Measurements from ENCODE around the gene MEGF9. TPM values are rescaled to one million over a fixed set of nuclear protein-coding genes. Genes with fewer than 3 reads are reported as not detected.
A peak's percentile ranks its signal among the peaks of the same experiment; 100 is the strongest.

The MEGF9 gene
- total RNA-seq, 1 donor from 2014 or later, result 23.4 TPM

- Mint-ChIP-seq H3K4me1 (ENCODE audit: low read depth) (peaks cover under 1% of the 10 kb centered on the region), H3K9me3 (ENCODE audit: low read depth) (no peaks in the 10 kb centered on the region), H3K27me3 (no peaks in the 10 kb centered on the region), H3K27ac (peak overlapping the region; percentile 1), H3K4me3 (ENCODE audit: low read depth) (no peak overlapping the region), H3K36me3 (ENCODE audit: insufficient read depth) (peaks cover 5% of the 10 kb centered on the region)
- TF ChIP-seq, protein P1, sequence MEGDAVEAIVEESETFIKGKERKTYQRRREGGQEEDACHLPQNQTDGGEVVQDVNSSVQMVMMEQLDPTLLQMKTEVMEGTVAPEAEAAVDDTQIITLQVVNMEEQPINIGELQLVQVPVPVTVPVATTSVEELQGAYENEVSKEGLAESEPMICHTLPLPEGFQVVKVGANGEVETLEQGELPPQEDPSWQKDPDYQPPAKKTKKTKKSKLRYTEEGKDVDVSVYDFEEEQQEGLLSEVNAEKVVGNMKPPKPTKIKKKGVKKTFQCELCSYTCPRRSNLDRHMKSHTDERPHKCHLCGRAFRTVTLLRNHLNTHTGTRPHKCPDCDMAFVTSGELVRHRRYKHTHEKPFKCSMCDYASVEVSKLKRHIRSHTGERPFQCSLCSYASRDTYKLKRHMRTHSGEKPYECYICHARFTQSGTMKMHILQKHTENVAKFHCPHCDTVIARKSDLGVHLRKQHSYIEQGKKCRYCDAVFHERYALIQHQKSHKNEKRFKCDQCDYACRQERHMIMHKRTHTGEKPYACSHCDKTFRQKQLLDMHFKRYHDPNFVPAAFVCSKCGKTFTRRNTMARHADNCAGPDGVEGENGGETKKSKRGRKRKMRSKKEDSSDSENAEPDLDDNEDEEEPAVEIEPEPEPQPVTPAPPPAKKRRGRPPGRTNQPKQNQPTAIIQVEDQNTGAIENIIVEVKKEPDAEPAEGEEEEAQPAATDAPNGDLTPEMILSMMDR (IDR thresholded peaks at IDR 0.05; ENCODE audit: unreplicated experiment), result peak; percentile 95
- peak; percentile 20 for DNase-seq (ENCODE audit: low spot score, unreplicated experiment)
Measured at GRCh38 chr9:120619751-120620655, 94.3 kb downstream of the MEGF9 start.

DNA sequence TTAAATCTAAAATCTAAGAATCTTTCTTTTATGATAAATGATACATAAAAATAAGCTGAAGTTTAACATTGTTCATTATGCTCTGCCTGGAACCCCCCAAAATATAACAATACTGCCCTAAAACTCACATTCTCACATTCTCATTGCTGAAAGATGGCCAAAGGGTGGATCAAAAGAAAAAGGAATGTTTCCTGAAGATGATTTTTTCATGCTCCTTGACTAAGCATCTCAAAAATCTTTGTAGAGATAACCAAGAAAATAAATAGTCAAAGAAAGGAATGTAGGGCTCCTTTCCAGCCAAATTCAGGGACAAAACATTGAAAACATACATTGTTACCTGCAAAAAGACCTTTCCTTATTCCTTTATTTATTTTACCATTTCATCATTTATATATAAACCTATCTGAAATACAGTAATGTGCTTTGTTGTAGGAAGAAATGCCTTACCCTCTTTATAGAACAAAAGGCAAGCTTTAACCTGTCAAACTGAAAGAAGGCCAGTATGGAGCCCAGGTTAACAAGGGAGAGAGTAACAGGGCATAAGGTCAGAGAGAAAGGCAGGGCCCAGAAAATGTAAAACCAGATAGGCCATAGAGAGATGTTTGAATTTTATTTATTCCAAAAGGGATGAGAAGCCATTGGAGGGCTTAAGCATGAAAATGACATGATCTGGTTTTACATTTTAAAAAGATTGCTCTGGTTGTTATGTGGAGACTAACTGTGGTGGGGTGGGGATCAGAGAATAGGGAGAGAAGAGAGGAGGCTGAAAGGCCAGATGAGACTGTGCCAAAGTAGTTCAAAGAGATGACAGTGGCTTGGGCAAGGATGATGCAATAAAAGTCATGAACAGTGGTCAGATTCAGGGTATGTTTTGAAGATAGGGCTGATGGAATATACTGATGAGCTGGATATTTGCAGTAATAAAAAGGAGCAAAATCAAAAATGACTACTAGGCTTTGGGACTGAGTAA, 97.0 kb downstream of the MEGF9 start:
- TF ChIP-seq, protein P1 (IDR thresholded peaks at IDR 0.05; ENCODE audit: unreplicated experiment), result no peak
- H3K27ac Mint-ChIP-seq, result no peak overlapping the region
- no peak overlapping the region for H3K4me3 Mint-ChIP-seq (ENCODE audit: low read depth)
- no peaks in the 10 kb centered on the region for H3K9me3 Mint-ChIP-seq (ENCODE audit: low read depth)
- no peaks in the 10 kb centered on the region for H3K27me3 Mint-ChIP-seq
- H3K4me1 Mint-ChIP-seq (ENCODE audit: low read depth), result no peaks in the 10 kb centered on the region
- H3K36me3 Mint-ChIP-seq (ENCODE audit: insufficient read depth), result peaks cover 5% of the 10 kb centered on the region
- no peak for DNase-seq (ENCODE audit: low spot score, unreplicated experiment)

DNA sequence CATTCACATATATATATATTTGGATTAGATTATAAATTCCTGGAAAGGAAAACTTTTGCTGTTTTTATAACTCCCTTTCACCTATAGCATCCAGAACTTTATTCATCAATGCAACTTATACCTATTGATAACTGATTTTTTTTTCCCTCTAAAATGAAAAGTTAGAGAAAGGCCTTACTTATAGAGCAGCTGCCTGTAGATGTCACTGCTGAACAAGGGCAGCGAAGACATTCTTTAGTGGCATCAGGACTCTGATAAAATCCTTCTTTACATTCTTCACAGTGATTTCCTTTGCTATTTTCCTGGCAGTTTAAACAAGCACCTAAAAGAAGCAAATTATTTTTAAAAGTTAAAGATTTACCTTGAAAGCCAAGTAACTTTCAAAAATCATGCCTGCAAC, 102.1 kb downstream of the MEGF9 start:
- H3K4me3 Mint-ChIP-seq (ENCODE audit: low read depth), result no peak overlapping the region
- H3K4me1 Mint-ChIP-seq (ENCODE audit: low read depth), result no peaks in the 10 kb centered on the region

DNA sequence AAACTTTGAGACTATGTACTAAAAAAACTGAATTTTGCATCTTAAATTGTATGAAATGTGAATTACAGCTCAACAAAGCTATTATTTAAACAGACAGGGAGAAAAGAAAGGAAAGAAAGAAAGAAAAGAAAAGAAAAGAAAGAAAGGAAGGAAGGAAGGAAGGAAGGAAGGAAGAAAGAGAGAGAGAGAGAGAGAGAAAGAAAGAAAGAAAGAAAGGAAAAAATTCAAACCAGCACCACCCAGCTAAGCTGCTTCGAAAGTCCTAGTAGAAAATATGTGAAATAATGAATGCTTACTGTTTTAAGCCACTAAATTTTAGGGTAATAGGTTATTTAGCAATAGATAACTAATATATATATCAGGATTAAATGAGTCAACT, 102.6 kb downstream of the MEGF9 start:
- DNase-seq (ENCODE audit: low spot score, unreplicated experiment), result no peak
- Mint-ChIP-seq H3K4me1 (ENCODE audit: low read depth) (no peaks in the 10 kb centered on the region), H3K27ac (no peak overlapping the region), H3K4me3 (ENCODE audit: low read depth) (no peak overlapping the region), H3K9me3 (ENCODE audit: low read depth) (no peaks in the 10 kb centered on the region), H3K27me3 (no peaks in the 10 kb centered on the region), H3K36me3 (ENCODE audit: insufficient read depth) (peaks cover 7% of the 10 kb centered on the region)
- TF ChIP-seq, protein P1 (IDR thresholded peaks at IDR 0.05; ENCODE audit: unreplicated experiment), result no peak

More for the DNA sequence above, 102.1 kb downstream of the MEGF9 start:
- H3K27me3 Mint-ChIP-seq, result no peaks in the 10 kb centered on the region
- H3K27ac Mint-ChIP-seq, result peak overlapping the region; percentile 35
- H3K9me3 Mint-ChIP-seq (ENCODE audit: low read depth), result no peaks in the 10 kb centered on the region
- DNase-seq (ENCODE audit: low spot score, unreplicated experiment), result no peak
- peaks cover 9% of the 10 kb centered on the region for H3K36me3 Mint-ChIP-seq (ENCODE audit: insufficient read depth)
- TF ChIP-seq, protein P1 (IDR thresholded peaks at IDR 0.05; ENCODE audit: unreplicated experiment), result peak; percentile 38
